Embryonic facial prominence (tissue), 1 donor: ENCODE results near the gene LEF1.

Experiments
- DNase-seq: peaks from one replicate; pipeline ENCODE4 v3.0.0-alpha.2; 2016; ENCODE audit errors: extremely low spot score

The LEF1 gene

GRCh38 chr4:108113229-108113628 is 55.5 kb downstream of the LEF1 start:
- DNase-seq: no peak

- no peak for DNase-seq
These were observed 57.0 kb downstream of the LEF1 start for GRCh38 chr4:108111781-108112180.

GRCh38 chr4:108110450-108110849 is 58.3 kb downstream of the LEF1 start:
- DNase-seq: no peak

GRCh38 chr4:108109997-108110416 is 58.7 kb downstream of the LEF1 start:
- DNase-seq: no peak

- no peak for DNase-seq
These were observed 59.6 kb downstream of the LEF1 start for GRCh38 chr4:108109111-108109510.

GRCh38 chr4:108107729-108108382 is 60.9 kb downstream of the LEF1 start:
- DNase-seq: no peak

- no peak for DNase-seq
These were observed 61.6 kb downstream of the LEF1 start for GRCh38 chr4:108107101-108107500.

- DNase-seq: no peak
These were observed 62.5 kb downstream of the LEF1 start for GRCh38 chr4:108106186-108106585.

- no peak for DNase-seq
These were observed 65.5 kb downstream of the LEF1 start for GRCh38 chr4:108103099-108103862.

- no peak for DNase-seq
These were observed 67.9 kb downstream of the LEF1 start for GRCh38 chr4:108100827-108101226.

GRCh38 chr4:108099838-108100237 is 68.9 kb downstream of the LEF1 start:
- no peak for DNase-seq

- no peak for DNase-seq
These were observed 70.7 kb downstream of the LEF1 start for GRCh38 chr4:108097990-108098553.

- no peak for DNase-seq
These were observed 73.7 kb downstream of the LEF1 start for GRCh38 chr4:108094923-108095482.

GRCh38 chr4:108094131-108094530 is 74.6 kb downstream of the LEF1 start:
- no peak for DNase-seq

- no peak for DNase-seq
These were observed 76.4 kb downstream of the LEF1 start for GRCh38 chr4:108092288-108092687.

- DNase-seq: no peak
These were observed 81.3 kb downstream of the LEF1 start for GRCh38 chr4:108087293-108087967.

GRCh38 chr4:108081256-108081655 is 87.5 kb downstream of the LEF1 start:
- no peak for DNase-seq

- DNase-seq: no peak
These were observed 88.0 kb downstream of the LEF1 start for GRCh38 chr4:108080747-108081146.

GRCh38 chr4:108078024-108078733 is 90.6 kb downstream of the LEF1 start:
- no peak for DNase-seq

- no peak for DNase-seq
These were observed 96.4 kb downstream of the LEF1 start for GRCh38 chr4:108072300-108072699.

GRCh38 chr4:108070775-108071174 is 98.0 kb downstream of the LEF1 start:
- DNase-seq: no peak

- no peak for DNase-seq
These were observed 100.3 kb downstream of the LEF1 start for GRCh38 chr4:108068442-108068841.
